Forelimb muscle (tissue), 1 donor: Measurements from ENCODE around the gene GON4L. TPM values are rescaled to one million over a fixed set of nuclear protein-coding genes. Genes with fewer than 3 reads are reported as not detected.

ENCODE experiments used
- polyA plus RNA-seq: library from polyadenylated mRNA; unstranded; fragments of 120-200 nt; gene quantifications from one replicate; pipeline ENCODE4 v1.2.1, GENCODE V29; 2013; ENCODE audit not compliant: insufficient read length

Gene GON4L
- polyA plus RNA-seq, 1 donor, result 31.4 TPM

Other genes with a start within 250 kb of the GON4L start
- gene MSTO1, start 247.0 kb downstream of the GON4L start, polyA plus RNA-seq, result 31.8 TPM
- 51.6 TPM for gene YY1AP1, start 168.4 kb downstream of the GON4L start, polyA plus RNA-seq
- gene DAP3, start 168.1 kb downstream of the GON4L start, polyA plus RNA-seq, result 147 TPM
- gene SYT11, start 2.4 kb upstream of the GON4L start, polyA plus RNA-seq, result 14.1 TPM
- gene RIT1, start 54.1 kb upstream of the GON4L start, polyA plus RNA-seq, result 25.9 TPM
- 38.0 TPM for gene KHDC4, start 77.2 kb upstream of the GON4L start, polyA plus RNA-seq
- gene RXFP4, start 84.4 kb upstream of the GON4L start, polyA plus RNA-seq, result not detected
- 143 TPM for gene ARHGEF2, start 121.3 kb upstream of the GON4L start, polyA plus RNA-seq
- 218 TPM for gene SSR2, start 163.7 kb upstream of the GON4L start, polyA plus RNA-seq
- gene UBQLN4, start 196.6 kb upstream of the GON4L start, polyA plus RNA-seq, result 47.5 TPM
- 36.3 TPM for gene LAMTOR2, start 197.6 kb upstream of the GON4L start, polyA plus RNA-seq
- gene RAB25, start 203.9 kb upstream of the GON4L start, polyA plus RNA-seq, result not detected
- 21.8 TPM for gene MEX3A, start 225.3 kb upstream of the GON4L start, polyA plus RNA-seq